ENCODE measurements around the gene NDEL1. TPM values are rescaled to one million over a fixed set of nuclear protein-coding genes. Genes with fewer than 3 reads are reported as not detected.

The NDEL1 gene
- total and polyA plus RNA-seq, 8 donors, result 14.4 to 28.8 (median 21.0) TPM

GRCh38 chr17:8496081-8496480, 60.4 kb downstream of the NDEL1 start:
- no peak for DNase-seq
- Histone ChIP-seq H3K27ac (no peak overlapping the region), H3K4me1 (no peaks in the 10 kb centered on the region), H3K27me3 (no peaks in the 10 kb centered on the region), H3K9me3 (no peaks in the 10 kb centered on the region), H3K4me3 (no peak overlapping the region), H3K36me3 (no peaks in the 10 kb centered on the region)
- 88 to 90% methylated on average over 13 of the region's 13 CpGs for WGBS, 2 donors
- intact Hi-C loops (cut with DNase I), result no loop called here
- ATAC-seq, result no peak
- TF ChIP-seq CTCF (IDR thresholded peaks at IDR 0.05), result no peak
- no peak for FAIRE-seq

GRCh38 chr17:8499171-8499570, 63.5 kb downstream of the NDEL1 start:
- Histone ChIP-seq H3K4me1 (no peaks in the 10 kb centered on the region), H3K27ac (no peak overlapping the region), H3K27me3 (no peaks in the 10 kb centered on the region), H3K4me3 (no peak overlapping the region), H3K9me3 (no peaks in the 10 kb centered on the region), H3K36me3 (no peaks in the 10 kb centered on the region)
- intact Hi-C loops (cut with DNase I), result no loop called here
- no peak for TF ChIP-seq CTCF (IDR thresholded peaks at IDR 0.05)
- WGBS, 2 donors, result 93% methylated on average over 9 of the region's 9 CpGs
- FAIRE-seq, result no peak
- ATAC-seq, result no peak
- no peak for DNase-seq

- FAIRE-seq (no peak), DNase-seq (no peak), ATAC-seq (no peak)
- H3K27ac ChIP-seq, result no peak overlapping the region
- intact Hi-C loops (cut with DNase I), result loop anchor here in 1 of 3 donors (10.0 kb wide), 1 partner anchor 55 kb away; no protein-coding TSS in a partner anchor
- no peaks in the 10 kb centered on the region for H3K36me3 ChIP-seq
- H3K4me3 ChIP-seq, result no peak overlapping the region
- no peaks in the 10 kb centered on the region for H3K27me3 ChIP-seq
- 86 to 92% methylated on average over 5 of the region's 5 CpGs for WGBS, 2 donors
- H3K9me3 ChIP-seq, result no peaks in the 10 kb centered on the region
- no peaks in the 10 kb centered on the region for H3K4me1 ChIP-seq
- TF ChIP-seq CTCF (IDR thresholded peaks at IDR 0.05), result no peak
These were observed 63.9 kb downstream of the NDEL1 start for GRCh38 chr17:8499614-8500013.

GRCh38 chr17:8500609-8501008, 64.9 kb downstream of the NDEL1 start:
- Histone ChIP-seq H3K27me3 (no peaks in the 10 kb centered on the region), H3K4me1 (no peaks in the 10 kb centered on the region), H3K9me3 (no peaks in the 10 kb centered on the region), H3K27ac (no peak overlapping the region), H3K4me3 (no peak overlapping the region), H3K36me3 (no peaks in the 10 kb centered on the region)
- intact Hi-C loops (cut with DNase I), result loop anchor here in 1 of 3 donors (10.0 kb wide), 1 partner anchor 56 kb away; no protein-coding TSS in a partner anchor
- 90 to 94% methylated on average over 8 of the region's 8 CpGs for WGBS, 2 donors
- FAIRE-seq (no peak), DNase-seq (no peak), ATAC-seq (no peak)
- TF ChIP-seq CTCF (IDR thresholded peaks at IDR 0.05), result no peak

GRCh38 chr17:8502126-8502525, 66.4 kb downstream of the NDEL1 start:
- DNase-seq (no peak), ATAC-seq (no peak), FAIRE-seq (no peak)
- intact Hi-C loops (cut with DNase I), result loop anchor here in 1 of 3 donors (10.0 kb wide), 1 partner anchor 57 kb away; no protein-coding TSS in a partner anchor
- H3K27ac ChIP-seq, result no peak overlapping the region
- 83% methylated on average over 6 of the region's 6 CpGs for WGBS, 2 donors
- no peak overlapping the region for H3K4me3 ChIP-seq
- H3K4me1 ChIP-seq, result no peaks in the 10 kb centered on the region
- no peaks in the 10 kb centered on the region for H3K27me3 ChIP-seq
- H3K9me3 ChIP-seq, result no peaks in the 10 kb centered on the region
- no peaks in the 10 kb centered on the region for H3K36me3 ChIP-seq
- no peak for TF ChIP-seq CTCF (IDR thresholded peaks at IDR 0.05)

Measured in pancreas (tissue), 10 donors.